ENCODE measurements around the gene CDHR2.
"Not testable (repeated sequence)": the region's sequence is repeated elsewhere in the genome, so short reads cannot be mapped to it uniquely, and the experiment has no call there.

The CDHR2 gene

GRCh38 chr5:176588297-176588696, 39.2 kb downstream of the CDHR2 start:
- H3K4me3 Mint-ChIP-seq, result no peak overlapping the region
- no peaks in the 10 kb centered on the region for H3K4me1 Mint-ChIP-seq (ENCODE audit: low read depth)
- H3K27ac Mint-ChIP-seq, result no peak overlapping the region
- H3K27me3 Mint-ChIP-seq, result no peaks in the 10 kb centered on the region
- no peaks in the 10 kb centered on the region for H3K36me3 Mint-ChIP-seq (ENCODE audit: low read depth)
- peaks cover 5% of the 10 kb centered on the region for H3K9me3 Mint-ChIP-seq

- Mint-ChIP-seq H3K9me3 (peaks cover 5% of the 10 kb centered on the region), H3K4me1 (ENCODE audit: low read depth) (no peaks in the 10 kb centered on the region), H3K36me3 (ENCODE audit: low read depth) (no peaks in the 10 kb centered on the region), H3K27ac (no peak overlapping the region), H3K4me3 (no peak overlapping the region), H3K27me3 (no peaks in the 10 kb centered on the region)
Observed at GRCh38 chr5:176589039-176589769, 40.1 kb downstream of the CDHR2 start.

GRCh38 chr5:176590035-176590717, 41.0 kb downstream of the CDHR2 start:
- Mint-ChIP-seq H3K4me3 (no peak overlapping the region), H3K27ac (no peak overlapping the region), H3K36me3 (ENCODE audit: low read depth) (no peaks in the 10 kb centered on the region), H3K4me1 (ENCODE audit: low read depth) (no peaks in the 10 kb centered on the region), H3K27me3 (no peaks in the 10 kb centered on the region), H3K9me3 (peaks cover 4% of the 10 kb centered on the region)

GRCh38 chr5:176591667-176592066, 42.5 kb downstream of the CDHR2 start:
- not testable (repeated sequence) for H3K27ac Mint-ChIP-seq; H3K36me3 Mint-ChIP-seq (ENCODE audit: low read depth); H3K4me3 Mint-ChIP-seq; H3K27me3 Mint-ChIP-seq; H3K9me3 Mint-ChIP-seq; H3K4me1 Mint-ChIP-seq (ENCODE audit: low read depth)

- Mint-ChIP-seq H3K27me3 (peaks cover 4% of the 10 kb centered on the region), H3K4me1 (ENCODE audit: low read depth) (peaks cover 7% of the 10 kb centered on the region)
Observed at GRCh38 chr5:176592573-176592972, 43.4 kb downstream of the CDHR2 start.

GRCh38 chr5:176593273-176593869, 44.2 kb downstream of the CDHR2 start:
- peaks cover 7% of the 10 kb centered on the region for H3K4me1 Mint-ChIP-seq (ENCODE audit: low read depth)
- H3K36me3 Mint-ChIP-seq (ENCODE audit: low read depth), result no peaks in the 10 kb centered on the region
- no peaks in the 10 kb centered on the region for H3K9me3 Mint-ChIP-seq
- H3K27ac Mint-ChIP-seq, result no peak overlapping the region
- H3K27me3 Mint-ChIP-seq, result peaks cover 4% of the 10 kb centered on the region
- H3K4me3 Mint-ChIP-seq, result no peak overlapping the region

More at GRCh38 chr5:176592573-176592972, 43.4 kb downstream of the CDHR2 start:
- H3K9me3 Mint-ChIP-seq, result no peaks in the 10 kb centered on the region
- no peak overlapping the region for H3K4me3 Mint-ChIP-seq
- no peaks in the 10 kb centered on the region for H3K36me3 Mint-ChIP-seq (ENCODE audit: low read depth)
- H3K27ac Mint-ChIP-seq, result no peak overlapping the region

- no peaks in the 10 kb centered on the region for H3K9me3 Mint-ChIP-seq
- no peak overlapping the region for H3K27ac Mint-ChIP-seq
- H3K4me3 Mint-ChIP-seq, result no peak overlapping the region
- H3K36me3 Mint-ChIP-seq (ENCODE audit: low read depth), result no peaks in the 10 kb centered on the region
- H3K27me3 Mint-ChIP-seq, result peaks cover 4% of the 10 kb centered on the region
- peaks cover 7% of the 10 kb centered on the region for H3K4me1 Mint-ChIP-seq (ENCODE audit: low read depth)
Observed at GRCh38 chr5:176594554-176594953, 45.4 kb downstream of the CDHR2 start.

- Mint-ChIP-seq H3K36me3 (ENCODE audit: low read depth) (no peaks in the 10 kb centered on the region), H3K27me3 (peaks cover 4% of the 10 kb centered on the region), H3K4me1 (ENCODE audit: low read depth) (peaks cover 11% of the 10 kb centered on the region), H3K27ac (no peak overlapping the region), H3K4me3 (no peak overlapping the region), H3K9me3 (no peaks in the 10 kb centered on the region)
Observed at GRCh38 chr5:176595386-176595943, 46.3 kb downstream of the CDHR2 start.

GRCh38 chr5:176596069-176596644, 47.0 kb downstream of the CDHR2 start:
- Mint-ChIP-seq H3K4me3 (peak overlapping the region; percentile 61), H3K36me3 (ENCODE audit: low read depth) (no peaks in the 10 kb centered on the region), H3K9me3 (no peaks in the 10 kb centered on the region), H3K27me3 (peaks cover 4% of the 10 kb centered on the region), H3K27ac (peak overlapping the region; percentile 82), H3K4me1 (ENCODE audit: low read depth) (peaks cover 11% of the 10 kb centered on the region)

DNA sequence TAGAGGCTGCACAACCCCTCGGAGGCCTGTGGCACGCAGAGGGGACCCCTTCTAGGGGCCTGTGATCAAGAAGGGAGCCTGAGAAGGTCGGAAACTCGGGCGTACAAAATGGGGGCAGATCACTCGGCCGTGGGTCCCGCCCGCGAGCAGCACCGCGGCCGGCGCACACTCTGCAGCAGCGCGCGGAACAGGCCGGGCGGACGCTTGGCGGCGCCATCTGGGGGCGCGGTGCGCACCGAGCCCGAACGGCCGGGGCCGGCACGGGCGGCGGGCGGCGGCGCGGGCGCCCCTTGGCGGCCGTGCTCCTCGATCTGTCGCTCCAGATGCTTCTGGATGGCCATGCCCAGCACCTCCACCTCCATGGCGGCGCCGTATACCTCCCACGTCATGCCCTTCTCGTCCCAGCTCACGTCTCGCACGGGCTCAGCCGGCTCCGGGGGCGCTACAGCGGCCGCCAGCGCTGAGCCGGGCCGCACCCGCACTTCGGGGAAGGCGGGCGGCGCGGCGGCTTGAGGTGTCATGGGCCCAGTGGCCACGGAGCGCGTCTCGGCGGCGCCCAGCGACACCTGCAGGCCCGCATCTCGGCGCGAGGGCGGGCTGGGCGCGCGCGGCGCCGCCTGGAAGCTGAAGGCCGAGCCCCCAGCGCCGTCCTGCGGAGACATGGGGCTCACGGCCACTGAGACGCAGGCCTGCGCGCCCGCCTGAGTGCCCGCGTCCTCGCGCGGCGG, 47.7 kb downstream of the CDHR2 start:
- peaks cover 11% of the 10 kb centered on the region for H3K4me1 Mint-ChIP-seq (ENCODE audit: low read depth)
- no peaks in the 10 kb centered on the region for H3K36me3 Mint-ChIP-seq (ENCODE audit: low read depth)
- H3K27ac Mint-ChIP-seq, result peak overlapping the region; percentile 82
- H3K9me3 Mint-ChIP-seq, result no peaks in the 10 kb centered on the region
- H3K27me3 Mint-ChIP-seq, result peaks cover 4% of the 10 kb centered on the region
- peak overlapping the region; percentile 61 for H3K4me3 Mint-ChIP-seq

GRCh38 chr5:176597417-176598389, 48.6 kb downstream of the CDHR2 start:
- Mint-ChIP-seq H3K36me3 (ENCODE audit: low read depth) (no peaks in the 10 kb centered on the region), H3K4me1 (ENCODE audit: low read depth) (peaks cover 11% of the 10 kb centered on the region), H3K9me3 (no peaks in the 10 kb centered on the region), H3K27ac (no peak overlapping the region), H3K27me3 (peaks cover 4% of the 10 kb centered on the region), H3K4me3 (no peak overlapping the region)

- not testable (repeated sequence) for H3K27ac Mint-ChIP-seq; H3K27me3 Mint-ChIP-seq; H3K36me3 Mint-ChIP-seq (ENCODE audit: low read depth); H3K4me3 Mint-ChIP-seq; H3K9me3 Mint-ChIP-seq
- H3K4me1 Mint-ChIP-seq (ENCODE audit: low read depth), result peaks cover 11% of the 10 kb centered on the region
Observed at GRCh38 chr5:176599749-176600430, 50.7 kb downstream of the CDHR2 start.

GRCh38 chr5:176601901-176602482, 52.9 kb downstream of the CDHR2 start:
- no peaks in the 10 kb centered on the region for H3K9me3 Mint-ChIP-seq
- H3K27me3 Mint-ChIP-seq, result no peaks in the 10 kb centered on the region
- H3K4me3 Mint-ChIP-seq, result no peak overlapping the region
- H3K27ac Mint-ChIP-seq, result no peak overlapping the region
- H3K4me1 Mint-ChIP-seq (ENCODE audit: low read depth), result peaks cover 4% of the 10 kb centered on the region
- no peaks in the 10 kb centered on the region for H3K36me3 Mint-ChIP-seq (ENCODE audit: low read depth)

All from stimulated activated naive CD8-positive, alpha-beta T cell treated with anti-CD3 and anti-CD28 coated beads, Interleukin-15, Interleukin-2, amounts not matched to agents 100 ng/mL and 50 ng/mL, for 24 hours (primary cell).